Natural killer cell (primary cell): ENCODE results near the gene PLEKHA5. TPM values are rescaled to one million over a fixed set of nuclear protein-coding genes. Genes with fewer than 3 reads are reported as not detected.
"Not testable (repeated sequence)": the region's sequence is repeated elsewhere in the genome, so short reads cannot be mapped to it uniquely, and the experiment has no call there.

Source experiments
- ATAC-seq, 3 donors: fragments of 150-1000 bp in 2 of 3; fragments of 200-7000 bp in 1 of 3; cut with Tn5 transposase; 1 replicate in 1 of 3; 2 replicates in 2 of 3; pipeline ENCODE4 v1.10.0; 2021; ENCODE audit warnings: mild to moderate bottlenecking in 2 of 3, moderate library complexity in 2 of 3
- DNase-seq, 2 donors: peaks; one replicate each; pipeline versions ENCODE4 v3.0.0 to v3.0.0-alpha.2; 2013 to 2021; ENCODE audit warnings: mixed read lengths in 1 of 2
- H3K27ac ChIP-seq: one replicate; pipeline ENCODE4 v1.5.1; 2013; ENCODE audit warnings: mild to moderate bottlenecking, low read length
- H3K27me3 ChIP-seq: one replicate; pipeline ENCODE4 v1.6.1; 2013; ENCODE audit warnings: low read length; ENCODE audit not compliant: control insufficient read depth, insufficient read depth
- H3K36me3 ChIP-seq: one replicate; pipeline ENCODE4 v1.6.1; 2013; ENCODE audit warnings: low read length; ENCODE audit not compliant: control insufficient read depth, insufficient read depth
- H3K4me1 ChIP-seq: one replicate; pipeline ENCODE4 v1.6.1; 2013; ENCODE audit warnings: low read length; ENCODE audit not compliant: control insufficient read depth, insufficient read depth
- H3K4me3 ChIP-seq: one replicate; pipeline ENCODE4 v1.5.1; 2013; ENCODE audit warnings: low read length
- H3K9me3 ChIP-seq: one replicate; pipeline ENCODE4 v1.6.1; 2013; ENCODE audit warnings: low read length; ENCODE audit not compliant: control insufficient read depth, insufficient read depth
- H3K27ac Mint-ChIP-seq, 2 donors: one replicate each; pipeline ENCODE4 v1.8.0; 2022; ENCODE audit warnings: mild to moderate bottlenecking in 2 of 2, mixed read lengths in 2 of 2, moderate library complexity in 1 of 2
- H3K27me3 Mint-ChIP-seq, 2 donors: one replicate each; pipeline ENCODE4 v1.8.0; 2022; ENCODE audit warnings: low read depth in 2 of 2, mixed read lengths in 2 of 2
- H3K36me3 Mint-ChIP-seq: one replicate; pipeline ENCODE4 v1.8.0; 2022; ENCODE audit warnings: mixed read lengths
- H3K4me1 Mint-ChIP-seq, 2 donors: one replicate each; pipeline ENCODE4 v1.8.0; 2022; ENCODE audit warnings: mixed read lengths in 2 of 2
- H3K4me3 Mint-ChIP-seq: one replicate; pipeline ENCODE4 v1.8.0; 2022; ENCODE audit warnings: mild to moderate bottlenecking, moderate library complexity, mixed read lengths
- H3K9me3 Mint-ChIP-seq, 2 donors: one replicate each; pipeline ENCODE4 v1.8.0; 2022; ENCODE audit warnings: mixed read lengths in 2 of 2
- CTCF ChIP-seq: fragments of 200-600 bp; IDR thresholded peaks from one replicate; pipeline ENCODE4 v1.8.0; 2022; ENCODE audit warnings: antibody characterized with exemption
- WGBS: methylation state at CpG from one replicate; pipeline ENCODE4 v1.1.7; 2013; ENCODE audit warnings: missing lambda C conversion rate; ENCODE audit not compliant: insufficient coverage; 5-methylcytosine and 5-hydroxymethylcytosine counted together
- intact Hi-C: fragments of 100-400 bp; cut with micrococcal nuclease; formaldehyde crosslinking; loops from one replicate; pipeline ENCODE4 v1.14.2; 2022
- total RNA-seq, 4 donors: library from RNA; stranded (reverse); fragments of 120-200 nt in 1 of 4; gene quantifications; one replicate each; pipeline versions ENCODE4 v1.2.3 to v1.2.4, GENCODE V29; 2013 to 2022

Gene PLEKHA5
- total RNA-seq, 3 donors from 2014 or later (not counting 1 experiment from before 2014, with no cell fraction given): 5.2 to 12.1 (median 7.0) TPM

- no peaks in the 10 kb centered on the region for H3K36me3 ChIP-seq
- H3K27ac ChIP-seq: no peak overlapping the region
- no peaks in the 10 kb centered on the region for H3K27me3 ChIP-seq
- Mint-ChIP-seq H3K4me3 (no peak overlapping the region), H3K27me3 (peaks cover 0 to 6% of the 10 kb centered on the region in 2 donors), H3K4me1 (no peaks in the 10 kb centered on the region), H3K27ac (no peak overlapping the region), H3K9me3 (no peaks in the 10 kb centered on the region), H3K36me3 (no peaks in the 10 kb centered on the region)
- peaks cover 3% of the 10 kb centered on the region for H3K9me3 ChIP-seq
- DNase-seq (no peak), ATAC-seq (no peak)
- intact Hi-C loops: no loop called here
- no peak overlapping the region for H3K4me3 ChIP-seq
- WGBS: 81% methylated on average over 4 of the region's 4 CpGs
- TF ChIP-seq CTCF: no peak
- H3K4me1 ChIP-seq: no peaks in the 10 kb centered on the region
These were observed 45.0 kb upstream of the PLEKHA5 start for GRCh38 chr12:19084547-19084946.

GRCh38 chr12:19085090-19085489 is 44.4 kb upstream of the PLEKHA5 start:
- 70% methylated on average over 2 of the region's 2 CpGs for WGBS
- H3K9me3 Mint-ChIP-seq: no peaks in the 10 kb centered on the region
- intact Hi-C loops: no loop called here
- Histone ChIP-seq H3K4me3 (no peak overlapping the region), H3K27me3 (no peaks in the 10 kb centered on the region), H3K9me3 (peaks cover 3% of the 10 kb centered on the region), H3K27ac (no peak overlapping the region), H3K4me1 (no peaks in the 10 kb centered on the region), H3K36me3 (no peaks in the 10 kb centered on the region)
- H3K4me1 Mint-ChIP-seq: no peaks in the 10 kb centered on the region
- H3K36me3 Mint-ChIP-seq: no peaks in the 10 kb centered on the region
- DNase-seq: no peak
- H3K27me3 Mint-ChIP-seq: peaks cover 0 to 6% of the 10 kb centered on the region in 2 donors
- no peak overlapping the region for H3K27ac Mint-ChIP-seq
- TF ChIP-seq CTCF: no peak
- H3K4me3 Mint-ChIP-seq: no peak overlapping the region
- ATAC-seq: no peak

- Mint-ChIP-seq H3K4me1 (no peaks in the 10 kb centered on the region), H3K27me3 (peaks cover 0 to 6% of the 10 kb centered on the region in 2 donors), H3K27ac (no peak overlapping the region), H3K4me3 (no peak overlapping the region), H3K9me3 (no peaks in the 10 kb centered on the region), H3K36me3 (no peaks in the 10 kb centered on the region)
- ATAC-seq (no peak), DNase-seq (no peak)
- intact Hi-C loops: no loop called here
- Histone ChIP-seq H3K9me3 (no peaks in the 10 kb centered on the region), H3K27ac (no peak overlapping the region), H3K4me1 (no peaks in the 10 kb centered on the region), H3K4me3 (no peak overlapping the region), H3K36me3 (no peaks in the 10 kb centered on the region), H3K27me3 (no peaks in the 10 kb centered on the region)
- no peak for TF ChIP-seq CTCF
- 92% methylated on average over 3 of the region's 3 CpGs for WGBS
These were observed 40.9 kb upstream of the PLEKHA5 start for GRCh38 chr12:19088606-19089005.

GRCh38 chr12:19092482-19092881 is 37.1 kb upstream of the PLEKHA5 start:
- H3K4me1 Mint-ChIP-seq, H3K4me1 ChIP-seq, H3K27ac Mint-ChIP-seq, H3K9me3 ChIP-seq, H3K4me3 Mint-ChIP-seq, H3K4me3 ChIP-seq, ATAC-seq, H3K36me3 Mint-ChIP-seq, DNase-seq, intact Hi-C loops, H3K9me3 Mint-ChIP-seq, H3K27me3 Mint-ChIP-seq, H3K36me3 ChIP-seq, H3K27ac ChIP-seq, H3K27me3 ChIP-seq: not testable (repeated sequence)
- 78% methylated on average over 1 of the region's 4 CpGs for WGBS
